ENCODE results near the gene RIPOR2. TPM values are rescaled to one million over a fixed set of nuclear protein-coding genes. Genes with fewer than 3 reads are reported as not detected.

The RIPOR2 gene
- total RNA-seq (2014; rRNA removed; shearing (Covaris generic)) = 2.7 and 3.2 TPM in 2 replicates
- polyA plus RNA-seq (2016; fragmentation: Nextera tagmentation; extraction: Ambion mirVana) = 3.0 and 3.3 TPM in 2 replicates

GRCh38 chr6:24935366-24936152 lies at the start of gene RIPOR2:
Gene RIPOR2, minus strand, starts transcription at chr6:24935960. Its CDS starts 62 bp downstream, at chr6:24935898.
- Histone ChIP-seq H3K4me1 (ENCODE audit: insufficient read depth) (peaks cover 16% of the 10 kb centered on the region), H3K79me2 (ENCODE audit: insufficient read depth) (no peaks in the 10 kb centered on the region), H3K9ac (no peak within 1 kb of the TSS), H3K27me3 (replicated peaks; ENCODE audit: insufficient read depth) (no peaks in the 10 kb centered on the region), H3K4me3 (no peak within 1 kb of the TSS), H3K9me3 (ENCODE audit: low read depth) (no peaks in the 10 kb centered on the region), H3K36me3 (ENCODE audit: low read depth) (no peaks in the 10 kb centered on the region), H3K4me2 (ENCODE audit: unreplicated experiment) (no peak within 1 kb of the TSS), H3K27ac (no peak within 1 kb of the TSS), H3K9me2 (ENCODE audit: insufficient read depth) (no peaks in the 10 kb centered on the region), H2AFZ (no peak within 1 kb of the TSS), H3F3A (ENCODE audit: insufficient read depth) (peaks cover 9% of the 10 kb centered on the region), H4K20me1 (ENCODE audit: insufficient read depth) (no peaks in the 10 kb centered on the region)
- in situ Hi-C loops (cut with MboI) = no loop called here
- no peak for DNase-seq
- WGBS, 2 experiments (ENCODE audit: low coverage in 1 of 2, low lambda C conversion rate in 2 of 2, missing lambda C conversion rate in 2 of 2) = 77 to 78% methylated on average over 10 of the region's 10 CpGs
- TF ChIP-seq EZH2phosphoT487 (IDR thresholded peaks at IDR 0.05; ENCODE audit: insufficient read depth, low read depth) = no peak
- TF ChIP-seq EZH2 (IDR thresholded peaks at IDR 0.05; ENCODE audit: insufficient read depth, poor library complexity, severe bottlenecking) = no peak

- Histone ChIP-seq H4K20me1 (ENCODE audit: insufficient read depth) (no peaks in the 10 kb centered on the region), H3K27me3 (replicated peaks; ENCODE audit: insufficient read depth) (no peaks in the 10 kb centered on the region), H3K4me3 (no peak overlapping the region), H3K9me3 (ENCODE audit: low read depth) (no peaks in the 10 kb centered on the region), H3K36me3 (ENCODE audit: low read depth) (0 out of 2 replicates have a peak, but pooled peaks cover 3% of the 10 kb centered on the region), H2AFZ (no peak overlapping the region), H3K4me2 (ENCODE audit: unreplicated experiment) (no peak overlapping the region), H3K9ac (no peak overlapping the region), H3K9me2 (ENCODE audit: insufficient read depth) (no peaks in the 10 kb centered on the region), H3K4me1 (ENCODE audit: insufficient read depth) (peaks cover 30% of the 10 kb centered on the region), H3K79me2 (ENCODE audit: insufficient read depth) (no peaks in the 10 kb centered on the region), H3K27ac (no peak overlapping the region), H3F3A (ENCODE audit: insufficient read depth) (peaks cover 23% of the 10 kb centered on the region)
- TF ChIP-seq EZH2 (IDR thresholded peaks at IDR 0.05; ENCODE audit: insufficient read depth, poor library complexity, severe bottlenecking) (no peak), EZH2phosphoT487 (IDR thresholded peaks at IDR 0.05; ENCODE audit: insufficient read depth, low read depth) (no peak)
- DNase-seq = no peak
- in situ Hi-C loops (cut with MboI) = no loop called here
- WGBS, 2 experiments (ENCODE audit: low coverage in 1 of 2, low lambda C conversion rate in 2 of 2, missing lambda C conversion rate in 2 of 2) = 93 to 98% methylated on average over 2 of the region's 2 CpGs
Observed at GRCh38 chr6:24985323-24985722, 49.6 kb upstream of the RIPOR2 start.

GRCh38 chr6:24982231-24982630 lies 46.5 kb upstream of the RIPOR2 start:
- Histone ChIP-seq H3K4me3 (0 out of 2 replicates have a peak overlapping the region, but pooled peaks have one; percentile 10), H3K79me2 (ENCODE audit: insufficient read depth) (no peaks in the 10 kb centered on the region), H3K36me3 (ENCODE audit: low read depth) (no peaks in the 10 kb centered on the region), H3K9ac (no peak overlapping the region), H3K4me2 (ENCODE audit: unreplicated experiment) (peak overlapping the region; percentile 51), H2AFZ (no peak overlapping the region), H3K27ac (peak overlapping the region; percentile 39), H3K27me3 (replicated peaks; ENCODE audit: insufficient read depth) (no peaks in the 10 kb centered on the region), H3K4me1 (ENCODE audit: insufficient read depth) (peaks cover 46% of the 10 kb centered on the region), H3K9me3 (ENCODE audit: low read depth) (no peaks in the 10 kb centered on the region), H3F3A (ENCODE audit: insufficient read depth) (peaks cover 27% of the 10 kb centered on the region), H4K20me1 (ENCODE audit: insufficient read depth) (no peaks in the 10 kb centered on the region), H3K9me2 (ENCODE audit: insufficient read depth) (no peaks in the 10 kb centered on the region)
- TF ChIP-seq EZH2phosphoT487 (IDR thresholded peaks at IDR 0.05; ENCODE audit: insufficient read depth, low read depth) = no peak
- no peak for TF ChIP-seq EZH2 (IDR thresholded peaks at IDR 0.05; ENCODE audit: insufficient read depth, poor library complexity, severe bottlenecking)
- in situ Hi-C loops (cut with MboI) = no loop called here
- DNase-seq = peak; percentile 73

- no peaks in the 10 kb centered on the region for H4K20me1 ChIP-seq (ENCODE audit: insufficient read depth)
- H3K27ac ChIP-seq = peak overlapping the region; percentile 39
- H3K9me3 ChIP-seq (ENCODE audit: low read depth) = no peaks in the 10 kb centered on the region
- peaks cover 46% of the 10 kb centered on the region for H3K4me1 ChIP-seq (ENCODE audit: insufficient read depth)
- H3F3A ChIP-seq (ENCODE audit: insufficient read depth) = peaks cover 27% of the 10 kb centered on the region
- DNase-seq = peak; percentile 39
- in situ Hi-C loops (cut with MboI) = no loop called here
- H3K27me3 ChIP-seq (replicated peaks; ENCODE audit: insufficient read depth) = no peaks in the 10 kb centered on the region
- H3K79me2 ChIP-seq (ENCODE audit: insufficient read depth) = no peaks in the 10 kb centered on the region
- H2AFZ ChIP-seq = no peak overlapping the region
- H3K36me3 ChIP-seq (ENCODE audit: low read depth) = no peaks in the 10 kb centered on the region
- TF ChIP-seq EZH2 (IDR thresholded peaks at IDR 0.05; ENCODE audit: insufficient read depth, poor library complexity, severe bottlenecking) (no peak), EZH2phosphoT487 (IDR thresholded peaks at IDR 0.05; ENCODE audit: insufficient read depth, low read depth) (no peak)
- H3K4me2 ChIP-seq (ENCODE audit: unreplicated experiment) = peak overlapping the region; percentile 51
- H3K4me3 ChIP-seq = no peak overlapping the region
- WGBS, 2 experiments (ENCODE audit: low coverage in 1 of 2, low lambda C conversion rate in 2 of 2, missing lambda C conversion rate in 2 of 2) = 69 to 76% methylated on average over 4 of the region's 4 CpGs
- no peaks in the 10 kb centered on the region for H3K9me2 ChIP-seq (ENCODE audit: insufficient read depth)
- H3K9ac ChIP-seq = no peak overlapping the region
Observed at GRCh38 chr6:24981386-24981760, 45.6 kb upstream of the RIPOR2 start.

Data from GM23248 (cell line).